Gastroesophageal sphincter (tissue), 3 donors: ENCODE data around the gene CCDC3.

Experiments used
- POLR2A ChIP-seq, 2 donors: fragments of 450-650 bp; IDR thresholded peaks; one replicate each; pipeline ENCODE4 v1.6.1; 2017; ENCODE audit warnings: antibody characterized with exemption in 2 of 2, mild to moderate bottlenecking in 2 of 2, moderate library complexity in 1 of 2
- TF ChIP-seq, protein P1 (sequence below), 4 experiments: fragments of 200-600 bp in 2 of 4; fragments of 450-650 bp in 2 of 4; sonication (generic) in 1 of 4; IDR thresholded peaks; one replicate each; pipeline ENCODE4 v1.5.1; 2017 to 2019; ENCODE audit warnings: antibody characterized with exemption in 4 of 4, mild to moderate bottlenecking in 2 of 4, moderate library complexity in 2 of 4

DNA sequence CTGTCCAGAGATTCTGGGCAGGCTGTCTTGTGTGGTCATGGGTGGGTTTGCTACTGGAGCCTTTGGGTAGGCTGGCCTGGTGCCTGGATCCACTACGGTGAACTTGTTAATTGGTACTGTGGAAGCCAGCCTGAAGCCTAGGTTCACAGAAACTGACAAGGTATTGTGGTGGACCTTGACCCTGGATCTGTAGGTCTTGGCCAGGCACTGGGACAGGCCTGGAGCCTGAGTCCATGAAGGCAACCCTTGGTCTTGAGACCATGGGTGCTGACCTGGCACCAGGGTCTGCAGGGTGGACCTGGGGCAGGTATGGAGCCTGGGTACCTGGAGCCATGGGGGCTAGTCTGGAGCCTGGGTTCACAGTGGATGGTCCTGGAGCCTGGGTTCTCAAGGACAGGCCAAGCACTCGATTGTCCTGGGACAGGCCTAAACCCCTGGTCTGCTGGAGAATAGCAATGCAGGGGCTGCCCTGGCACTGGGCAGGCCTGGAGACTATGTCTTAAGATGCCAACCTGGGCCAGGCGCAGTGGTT is 85.8 kb downstream of the CCDC3 start:
- TF ChIP-seq, protein P1, sequence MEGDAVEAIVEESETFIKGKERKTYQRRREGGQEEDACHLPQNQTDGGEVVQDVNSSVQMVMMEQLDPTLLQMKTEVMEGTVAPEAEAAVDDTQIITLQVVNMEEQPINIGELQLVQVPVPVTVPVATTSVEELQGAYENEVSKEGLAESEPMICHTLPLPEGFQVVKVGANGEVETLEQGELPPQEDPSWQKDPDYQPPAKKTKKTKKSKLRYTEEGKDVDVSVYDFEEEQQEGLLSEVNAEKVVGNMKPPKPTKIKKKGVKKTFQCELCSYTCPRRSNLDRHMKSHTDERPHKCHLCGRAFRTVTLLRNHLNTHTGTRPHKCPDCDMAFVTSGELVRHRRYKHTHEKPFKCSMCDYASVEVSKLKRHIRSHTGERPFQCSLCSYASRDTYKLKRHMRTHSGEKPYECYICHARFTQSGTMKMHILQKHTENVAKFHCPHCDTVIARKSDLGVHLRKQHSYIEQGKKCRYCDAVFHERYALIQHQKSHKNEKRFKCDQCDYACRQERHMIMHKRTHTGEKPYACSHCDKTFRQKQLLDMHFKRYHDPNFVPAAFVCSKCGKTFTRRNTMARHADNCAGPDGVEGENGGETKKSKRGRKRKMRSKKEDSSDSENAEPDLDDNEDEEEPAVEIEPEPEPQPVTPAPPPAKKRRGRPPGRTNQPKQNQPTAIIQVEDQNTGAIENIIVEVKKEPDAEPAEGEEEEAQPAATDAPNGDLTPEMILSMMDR (IDR thresholded peaks at IDR 0.05), result no peak
- TF ChIP-seq POLR2A (IDR thresholded peaks at IDR 0.05), result no peak
